Endothelial cell of umbilical vein (primary cell): ENCODE measurements around the gene FAM168A. TPM values are rescaled to one million over a fixed set of nuclear protein-coding genes. Genes with fewer than 3 reads are reported as not detected.

Experiments
- BruUV-seq: library from RNA; stranded (reverse); fragments of 400-500 nt; replicated peaks from 2 replicates; lab custom pipeline; 2021; lab: Mats Ljungman, UMichigan
- CTCF ChIA-PET: fragments of 300-600, 350-600 bp; sonication (Branson Sonifier 250); formaldehyde crosslinking; loops from one replicate; lab custom pipeline; 2021; ENCODE audit warnings: antibody characterized with exemption, inconsistent platforms; lab: Charles Lee
- POLR2A ChIA-PET: fragments of 300-600, 350-600 bp; sonication (Branson Sonifier 250); formaldehyde crosslinking; loops from one replicate; lab custom pipeline; 2021; ENCODE audit warnings: antibody characterized with exemption, inconsistent platforms; lab: Charles Lee
- DNase-seq: peaks from one replicate; pipeline ENCODE4 v3.0.0-alpha.2; 2011; ENCODE audit warnings: low read depth, low spot score
- FAIRE-seq: peaks from 2 replicates; lab custom pipeline; 2011; peaks lifted over from hg19 to GRCh38; lab: Jason Lieb, UNC
- H2AFZ ChIP-seq: 2 replicates; pipeline ENCODE4 v1.6.0; 2012; ENCODE audit warnings: low read depth, low read length, control low read depth, inconsistent platforms
- H3K27ac ChIP-seq: 2 replicates; pipeline ENCODE4 v1.5.1; 2011; ENCODE audit warnings: low read depth, mild to moderate bottlenecking, control low read depth, low read length, moderate library complexity; ENCODE audit not compliant: insufficient read depth
- H3K27me3 ChIP-seq, 2 experiments: 2 replicates each; pipeline versions ENCODE4 v1.6.0 to v1.6.1; 2011; ENCODE audit warnings: low read length in 2 of 2, mixed read lengths in 1 of 2; ENCODE audit not compliant: control insufficient read depth in 2 of 2, insufficient read depth in 2 of 2
- H3K36me3 ChIP-seq, 2 experiments: 2 replicates in 1 of 2; 3 replicates in 1 of 2; pipeline ENCODE4 v1.5.1; 2011; ENCODE audit warnings: low read length in 2 of 2, mild to moderate bottlenecking in 1 of 2, moderate library complexity in 1 of 2; ENCODE audit not compliant: control insufficient read depth in 2 of 2, insufficient read depth in 2 of 2; ENCODE audit errors: extremely low read depth in 1 of 2
- H3K4me1 ChIP-seq: 3 replicates; pipeline ENCODE4 v1.5.1; 2011; ENCODE audit warnings: mild to moderate bottlenecking, low read length; ENCODE audit not compliant: control insufficient read depth, insufficient read depth; ENCODE audit errors: extremely low read depth
- H3K4me2 ChIP-seq: 2 replicates; pipeline ENCODE4 v1.6.1; 2011; ENCODE audit warnings: low read length, control low read depth, mixed read lengths; ENCODE audit not compliant: insufficient read depth
- H3K4me3 ChIP-seq, 3 experiments: fragments of 200-600 bp in 1 of 3; sonication (generic), shearing (Covaris generic) in 1 of 3; replicated peaks in 1 of 3; 2 replicates each; pipeline ENCODE4 v1.5.1; 2011 to 2016; ENCODE audit warnings: control low read depth in 3 of 3, low read length in 3 of 3, mild to moderate bottlenecking in 2 of 3, inconsistent platforms in 1 of 3, low read depth in 1 of 3, moderate library complexity in 1 of 3; ENCODE audit not compliant: insufficient read depth in 1 of 3
- H3K79me2 ChIP-seq: 2 replicates; pipeline ENCODE4 v1.6.0; 2012; ENCODE audit warnings: low read length, inconsistent platforms; ENCODE audit not compliant: control insufficient read depth, insufficient read depth
- H3K9ac ChIP-seq: replicated peaks from 2 replicates; pipeline ENCODE3; 2011; ENCODE audit warnings: low read length, control low read depth; ENCODE audit not compliant: insufficient read depth; ENCODE audit errors: extremely low read depth
- H3K9me1 ChIP-seq: replicated peaks from 3 replicates; pipeline ENCODE4 v1.6.0; 2011; ENCODE audit warnings: mild to moderate bottlenecking, low read length; ENCODE audit not compliant: control insufficient read depth, insufficient read depth; ENCODE audit errors: extremely low read depth
- H3K9me3 ChIP-seq: replicated peaks from 2 replicates; pipeline ENCODE4 v1.5.1; 2012; ENCODE audit warnings: low read length, inconsistent platforms; ENCODE audit not compliant: control insufficient read depth, insufficient read depth
- H4K20me1 ChIP-seq: replicated peaks from 2 replicates; pipeline ENCODE3; 2011; ENCODE audit warnings: mild to moderate bottlenecking, low read length; ENCODE audit not compliant: control insufficient read depth, insufficient read depth; ENCODE audit errors: extremely low read depth
- EZH2 ChIP-seq: IDR thresholded peaks from 2 replicates; pipeline ENCODE4 v1.6.1; 2012; ENCODE audit warnings: borderline replicate concordance, low read depth, mild to moderate bottlenecking, moderate library complexity, low read length, inconsistent platforms; ENCODE audit not compliant: severe bottlenecking
- FOS ChIP-seq: IDR thresholded peaks from 2 replicates; pipeline ENCODE4 v1.6.1; 2011; ENCODE audit warnings: mild to moderate bottlenecking, low read length, moderate library complexity, borderline replicate concordance; ENCODE audit not compliant: insufficient read depth
- GATA2 ChIP-seq: IDR thresholded peaks from 2 replicates; pipeline ENCODE4 v1.7.0; 2011; ENCODE audit warnings: low read depth, mild to moderate bottlenecking, moderate library complexity, mixed read lengths, low read length; ENCODE audit not compliant: insufficient read length, insufficient read depth
- JUN ChIP-seq: IDR thresholded peaks from 2 replicates; pipeline ENCODE4 v1.6.1; 2011; ENCODE audit warnings: borderline replicate concordance, low read depth; ENCODE audit not compliant: insufficient read length, insufficient read depth
- MAX ChIP-seq: IDR thresholded peaks from 2 replicates; pipeline ENCODE4 v1.6.1; 2011; ENCODE audit not compliant: insufficient read depth, insufficient read length
- MYC ChIP-seq: IDR thresholded peaks from one replicate; pipeline ENCODE4 v1.6.1; 2011; ENCODE audit warnings: mild to moderate bottlenecking, low read depth, low read length
- POLR2A ChIP-seq: IDR thresholded peaks from 2 replicates; pipeline ENCODE4 v1.6.1; 2012; ENCODE audit warnings: low read depth, mild to moderate bottlenecking, control low read depth, low read length
- POLR2AphosphoS5 ChIP-seq: IDR thresholded peaks from 2 replicates; pipeline ENCODE4 v1.6.1; 2012; ENCODE audit warnings: low read depth, mild to moderate bottlenecking, control low read depth, low read length, moderate library complexity; ENCODE audit not compliant: insufficient read depth
- dilution Hi-C: fragments of 300-500 bp; cut with MboI; formaldehyde crosslinking; loops from one replicate; pipeline ENCODE4 v1.15.0; 2019; ENCODE audit warnings: low sequenced_read_pairs; ENCODE audit not compliant: extremely low pct_ligation_motif_present
- intact Hi-C: fragments of 100-400 bp; cut with micrococcal nuclease; formaldehyde crosslinking; loops from one replicate; pipeline ENCODE4 v1.10.0; 2022
- polyA plus RNA-seq, 4 experiments: library from polyadenylated mRNA; depleted of rRNA in 3 of 4; stranded (reverse) in 3 of 4; unstranded in 1 of 4; fragments of >200 nt; gene quantifications; 2 replicates each; pipeline versions ENCODE4 v1.2.1 to v1.2.3, GENCODE V29; 2011 to 2012; ENCODE audit warnings: missing spikeins in 1 of 4
- total RNA-seq: library from RNA; stranded (reverse); gene quantifications from 2 replicates; pipeline ENCODE4 v1.2.3, GENCODE V29; 2021
- TF ChIP-seq, protein P1 (sequence below), 2 donors: IDR thresholded peaks; 1 replicate in 1 of 2; 2 replicates in 1 of 2; pipeline ENCODE4 v1.5.1; 2011; ENCODE audit warnings: low read length in 2 of 2, mild to moderate bottlenecking in 2 of 2, moderate library complexity in 2 of 2, control low read depth in 1 of 2, inconsistent platforms in 1 of 2, low read depth in 1 of 2; ENCODE audit not compliant: insufficient read depth in 1 of 2; ENCODE audit errors: extremely low read depth in 1 of 2

The FAM168A gene
- total and polyA plus RNA-seq, 2 donors (not counting 3 experiments of a cell fraction or from before 2014, with no cell fraction given): 17.0 to 20.5 TPM

- FAIRE-seq (no peak), DNase-seq (no peak)
- H3K27ac ChIP-seq: no peak overlapping the region
- no peaks in the 10 kb centered on the region for H3K79me2 ChIP-seq
- H3K4me3 ChIP-seq: no peak overlapping the region
- H3K9ac ChIP-seq: no peak overlapping the region
- H2AFZ ChIP-seq: no peak overlapping the region
- TF ChIP-seq MYC (no peak), FOS (no peak), POLR2A (no peak), JUN (no peak), MAX (no peak), POLR2AphosphoS5 (no peak), GATA2 (no peak), EZH2 (no peak)
- TF ChIP-seq, protein P1, sequence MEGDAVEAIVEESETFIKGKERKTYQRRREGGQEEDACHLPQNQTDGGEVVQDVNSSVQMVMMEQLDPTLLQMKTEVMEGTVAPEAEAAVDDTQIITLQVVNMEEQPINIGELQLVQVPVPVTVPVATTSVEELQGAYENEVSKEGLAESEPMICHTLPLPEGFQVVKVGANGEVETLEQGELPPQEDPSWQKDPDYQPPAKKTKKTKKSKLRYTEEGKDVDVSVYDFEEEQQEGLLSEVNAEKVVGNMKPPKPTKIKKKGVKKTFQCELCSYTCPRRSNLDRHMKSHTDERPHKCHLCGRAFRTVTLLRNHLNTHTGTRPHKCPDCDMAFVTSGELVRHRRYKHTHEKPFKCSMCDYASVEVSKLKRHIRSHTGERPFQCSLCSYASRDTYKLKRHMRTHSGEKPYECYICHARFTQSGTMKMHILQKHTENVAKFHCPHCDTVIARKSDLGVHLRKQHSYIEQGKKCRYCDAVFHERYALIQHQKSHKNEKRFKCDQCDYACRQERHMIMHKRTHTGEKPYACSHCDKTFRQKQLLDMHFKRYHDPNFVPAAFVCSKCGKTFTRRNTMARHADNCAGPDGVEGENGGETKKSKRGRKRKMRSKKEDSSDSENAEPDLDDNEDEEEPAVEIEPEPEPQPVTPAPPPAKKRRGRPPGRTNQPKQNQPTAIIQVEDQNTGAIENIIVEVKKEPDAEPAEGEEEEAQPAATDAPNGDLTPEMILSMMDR (IDR thresholded peaks at IDR 0.05; ENCODE audit: extremely low read depth in 1 of 2, insufficient read depth in 1 of 2, low read depth in 1 of 2, low read length in 2 of 2): no peak
- no peaks in the 10 kb centered on the region for H3K4me1 ChIP-seq
- H3K9me1 ChIP-seq: no peaks in the 10 kb centered on the region
- H3K36me3 ChIP-seq: no peaks in the 10 kb centered on the region
- H3K9me3 ChIP-seq: no peaks in the 10 kb centered on the region
- dilution Hi-C loops (no loop called here), intact Hi-C loops (loop anchor here (10.0 kb wide), 1 partner anchor 225 kb away; no protein-coding TSS in a partner anchor)
- ChIA-PET CTCF (interaction anchor here (0.9 to 1.7 kb wide), 5 partner anchors 9 to 151 kb away, joined by 3 to 9 read pairs (median 4); no protein-coding TSS in a partner anchor), POLR2A (no interaction called here)
- BruUV-seq: no TSS peak
- no peaks in the 10 kb centered on the region for H4K20me1 ChIP-seq
- H3K4me2 ChIP-seq: no peak overlapping the region
- H3K27me3 ChIP-seq: peaks cover 3 to 4% of the 10 kb centered on the region in 2 experiments
Observed at GRCh38 chr11:73629907-73630306, 32.0 kb upstream of the FAM168A start.
